ENCODE data around the gene TTI1.

The TTI1 gene

GRCh38 chr20:38033330-38034107 lies at the start of gene TTI1, which contains the start of gene RPRD1B:
TTI1 (minus strand) TSS chr20:38033456; CDS start chr20:38013816, 19,640 bp downstream.
RPRD1B (plus strand) TSS chr20:38033746; CDS start chr20:38033948, 202 bp downstream.
- DNase-seq (ENCODE audit: low read depth, low spot score): peak; percentile 79

- DNase-seq (ENCODE audit: low read depth, low spot score): no peak
These were observed 49.6 kb upstream of the TTI1 start for GRCh38 chr20:38082894-38083293.

- no peak for DNase-seq (ENCODE audit: low read depth, low spot score)
These were observed 48.3 kb upstream of the TTI1 start for GRCh38 chr20:38081575-38081974.

- DNase-seq (ENCODE audit: low read depth, low spot score): no peak
These were observed 46.1 kb upstream of the TTI1 start for GRCh38 chr20:38079353-38079752.

- DNase-seq (ENCODE audit: low read depth, low spot score): no peak
These were observed 44.8 kb upstream of the TTI1 start for GRCh38 chr20:38078084-38078483.

GRCh38 chr20:38076548-38076947 lies 43.3 kb upstream of the TTI1 start:
- DNase-seq (ENCODE audit: low read depth, low spot score): no peak

- no peak for DNase-seq (ENCODE audit: low read depth, low spot score)
These were observed 42.1 kb upstream of the TTI1 start for GRCh38 chr20:38075161-38075998.

GRCh38 chr20:38073307-38074071 lies 40.2 kb upstream of the TTI1 start:
- no peak for DNase-seq (ENCODE audit: low read depth, low spot score)

- DNase-seq (ENCODE audit: low read depth, low spot score): no peak
These were observed 39.6 kb upstream of the TTI1 start for GRCh38 chr20:38072898-38073297.

GRCh38 chr20:38067717-38068365 lies 34.6 kb upstream of the TTI1 start:
- DNase-seq (ENCODE audit: low read depth, low spot score): no peak

GRCh38 chr20:38066969-38067716 lies 33.9 kb upstream of the TTI1 start:
- no peak for DNase-seq (ENCODE audit: low read depth, low spot score)

GRCh38 chr20:38065764-38066375 lies 32.6 kb upstream of the TTI1 start:
- no peak for DNase-seq (ENCODE audit: low read depth, low spot score)

GRCh38 chr20:38063911-38064530 lies 30.8 kb upstream of the TTI1 start:
- no peak for DNase-seq (ENCODE audit: low read depth, low spot score)

- no peak for DNase-seq (ENCODE audit: low read depth, low spot score)
These were observed 29.6 kb upstream of the TTI1 start for GRCh38 chr20:38062890-38063289.

GRCh38 chr20:38061109-38061508 lies 27.9 kb upstream of the TTI1 start:
- no peak for DNase-seq (ENCODE audit: low read depth, low spot score)

- no peak for DNase-seq (ENCODE audit: low read depth, low spot score)
These were observed 27.3 kb upstream of the TTI1 start for GRCh38 chr20:38060536-38060935.

- no peak for DNase-seq (ENCODE audit: low read depth, low spot score)
These were observed 26.6 kb upstream of the TTI1 start for GRCh38 chr20:38059832-38060231.

- peak; percentile 73 for DNase-seq (ENCODE audit: low read depth, low spot score)
These were observed 24.2 kb upstream of the TTI1 start for GRCh38 chr20:38057351-38057972.

GRCh38 chr20:38055848-38056247 lies 22.6 kb upstream of the TTI1 start:
- DNase-seq (ENCODE audit: low read depth, low spot score): no peak
